HepG2 (cell line): ENCODE measurements around the gene UBE2QL1. TPM values are rescaled to one million over a fixed set of nuclear protein-coding genes. Genes with fewer than 3 reads are reported as not detected.

Source experiments
- ATAC-seq: fragments of 200-7000 bp; cut with Tn5 transposase; 3 replicates; pipeline ENCODE4 v1.9.1; 2020; ENCODE audit warnings: mild to moderate bottlenecking, moderate library complexity
- BruUV-seq: library from RNA; stranded (reverse); fragments of 400-500 nt; replicated peaks from 2 replicates; lab custom pipeline; 2021; lab: Mats Ljungman, UMichigan
- CTCF ChIA-PET: fragments of 300-600 bp; formaldehyde crosslinking; extraction: SDS; loops from one replicate; lab custom pipeline; 2021; ENCODE audit warnings: low total read pairs, inconsistent platforms, low intra/inter-chr PET ratio; lab: Yijun Ruan, JAX
- POLR2A ChIA-PET: fragments of 350-600 bp; sonication (Branson Sonifier 250); formaldehyde crosslinking; loops from one replicate; lab custom pipeline; 2020; ENCODE audit warnings: antibody characterized with exemption, inconsistent platforms; lab: Yijun Ruan, JAX
- DNase-seq: peaks from one replicate; pipeline ENCODE4 v3.0.0-alpha.2; 2015; ENCODE audit warnings: low spot score
- FAIRE-seq: peaks from 3 replicates; lab custom pipeline; 2011; peaks lifted over from hg19 to GRCh38; lab: Jason Lieb, UNC
- H2AFZ ChIP-seq: one replicate; pipeline ENCODE4 v1.6.1; 2011; ENCODE audit warnings: low read length, inconsistent platforms
- H3K27ac ChIP-seq: fragments of 300-600 bp; 3 replicates; pipeline ENCODE4 v1.8.0; 2011; ENCODE audit warnings: mixed run types, mild to moderate bottlenecking, mixed read lengths, low read length, inconsistent platforms; ENCODE audit not compliant: insufficient read depth; ENCODE audit errors: extremely low read length
- H3K27me3 ChIP-seq, 2 experiments: fragments of 200-600 bp in 1 of 2; 2 replicates in 1 of 2; 3 replicates in 1 of 2; pipeline versions ENCODE4 v1.6.0 to v1.8.0; 2011; ENCODE audit warnings: low read length in 2 of 2, mild to moderate bottlenecking in 2 of 2, moderate library complexity in 2 of 2, inconsistent platforms in 1 of 2; ENCODE audit not compliant: insufficient read depth in 2 of 2, control insufficient read depth in 1 of 2
- H3K36me3 ChIP-seq, 2 experiments: fragments of 200-600 bp in 1 of 2; replicated peaks in 1 of 2; 2 replicates in 1 of 2; 3 replicates in 1 of 2; pipeline versions ENCODE4 v1.5.1 to v1.8.0; 2011; ENCODE audit warnings: low read length in 2 of 2, inconsistent platforms in 1 of 2; ENCODE audit not compliant: insufficient read depth in 2 of 2, control insufficient read depth in 1 of 2
- H3K4me1 ChIP-seq: 2 replicates; pipeline ENCODE4 v1.5.1; 2012; ENCODE audit warnings: low read length, inconsistent platforms; ENCODE audit not compliant: insufficient read depth
- H3K4me2 ChIP-seq: 2 replicates; pipeline ENCODE4 v1.6.0; 2011; ENCODE audit warnings: low read depth, low read length, inconsistent platforms
- H3K4me3 ChIP-seq, 3 experiments: fragments of 200-600 bp in 1 of 3; sonication (generic), shearing (Covaris generic) in 1 of 3; replicated peaks in 1 of 3; 2 replicates each; pipeline ENCODE4 v1.5.1; 2011 to 2016; ENCODE audit warnings: low read length in 3 of 3, inconsistent platforms in 2 of 3, low read depth in 2 of 3, mild to moderate bottlenecking in 2 of 3, control low read depth in 1 of 3, mixed read lengths in 1 of 3; ENCODE audit not compliant: insufficient read depth in 1 of 3
- H3K79me2 ChIP-seq: one replicate; pipeline ENCODE4 v1.6.1; 2011; ENCODE audit warnings: low read length, inconsistent platforms; ENCODE audit not compliant: insufficient read depth
- H3K9ac ChIP-seq: 2 replicates; pipeline ENCODE4 v1.6.0; 2011; ENCODE audit warnings: mild to moderate bottlenecking, low read depth, low read length, inconsistent platforms; ENCODE audit not compliant: insufficient read depth
- H3K9me3 ChIP-seq: 2 replicates; pipeline ENCODE4 v1.5.1; 2012; ENCODE audit warnings: mild to moderate bottlenecking, low read length
- H4K20me1 ChIP-seq: 2 replicates; pipeline ENCODE4 v1.6.0; 2011; ENCODE audit warnings: inconsistent platforms, mild to moderate bottlenecking, low read length, moderate library complexity; ENCODE audit not compliant: insufficient read depth
- CCDC6 ChIP-seq: sonication (generic); formaldehyde crosslinking; IDR thresholded peaks from 2 replicates; pipeline ENCODE4 v1.8.1; 2022; ENCODE audit warnings: mild to moderate bottlenecking, missing genetic modification reagents, moderate library complexity
- CENPX ChIP-seq: sonication (generic); formaldehyde crosslinking; IDR thresholded peaks from 2 replicates; pipeline ENCODE4 v1.9.0; 2021; ENCODE audit warnings: mild to moderate bottlenecking, missing genetic modification reagents, moderate library complexity
- CHD4 ChIP-seq: fragments of 200-600 bp; sonication (generic); IDR thresholded peaks from 2 replicates; pipeline ENCODE4 v1.7.0; 2017; ENCODE audit warnings: mild to moderate bottlenecking, low read length, borderline replicate concordance
- NBN ChIP-seq: fragments of 450-650 bp; conservative IDR thresholded peaks from 2 replicates; pipeline ENCODE4 v1.6.1; 2017
- NR2F6 ChIP-seq, 2 experiments: IDR thresholded peaks; 2 replicates each; pipeline ENCODE4 v1.6.1; 2016; ENCODE audit warnings: antibody characterized with exemption in 1 of 2, mild to moderate bottlenecking in 1 of 2
- PITX1 ChIP-seq: sonication (generic); formaldehyde crosslinking; IDR thresholded peaks from 2 replicates; pipeline ENCODE4 v1.5.1; 2020; ENCODE audit warnings: mild to moderate bottlenecking, missing genetic modification reagents
- RFXANK ChIP-seq: IDR thresholded peaks from 2 replicates; pipeline ENCODE4 v1.6.1; 2016
- TAF1 ChIP-seq: sonication (generic); formaldehyde crosslinking; IDR thresholded peaks from 2 replicates; pipeline ENCODE4 v1.4.0; 2020; ENCODE audit warnings: missing genetic modification reagents
- U2AF2 ChIP-seq: fragments of 200-400 bp; formaldehyde crosslinking; IDR thresholded peaks from 2 replicates; pipeline ENCODE4 v1.6.1; 2017; ENCODE audit warnings: low read depth, mild to moderate bottlenecking, low read length
- WGBS: methylation state at CpG from one replicate; pipeline ENCODE4 v1.1.6; 2017; ENCODE audit warnings: low lambda C conversion rate; 5-methylcytosine and 5-hydroxymethylcytosine counted together
- in situ Hi-C: cut with HindIII; loops from 2 replicates; pipeline ENCODE4 v1.10.0; 2017; ENCODE audit warnings: low pct_unique_long_range_greater_than_20kb; ENCODE audit not compliant: extremely low pct_ligation_motif_present
- intact Hi-C: fragments of 100-400 bp; cut with micrococcal nuclease; formaldehyde crosslinking; loops from one replicate; pipeline ENCODE4 v1.10.0; 2022; ENCODE audit not compliant: unreplicated experiment
- polyA plus RNA-seq, 8 experiments: library from polyadenylated mRNA; depleted of rRNA in 3 of 8; stranded (reverse) in 7 of 8; unstranded in 1 of 8; fragments of >200 nt; fragmentation: Illumina TruSeq in 4 of 8; extraction: Trizol in 4 of 8; gene quantifications; 2 replicates each; pipeline versions ENCODE4 v1.2.1 to v1.2.3, GENCODE V29; 2011 to 2016; ENCODE audit warnings: low read depth in 4 of 8, missing spikeins in 1 of 8, mixed read lengths in 1 of 8; ENCODE audit not compliant: insufficient read depth in 1 of 8
- total RNA-seq, 5 experiments: library from RNA; depleted of rRNA; stranded (reverse); fragments of >200 nt; fragmentation: Illumina TruSeq; extraction: Trizol; gene quantifications; 2 replicates each; pipeline ENCODE4 v1.2.3, GENCODE V29; 2016; ENCODE audit warnings: low read depth in 1 of 5
- TF ChIP-seq, protein P1 (sequence below): sonication (generic); formaldehyde crosslinking; IDR thresholded peaks from 2 replicates; pipeline ENCODE4 v1.4.0; 2020; ENCODE audit warnings: missing genetic modification reagents
- TF ChIP-seq, protein P2 (sequence below): IDR thresholded peaks from 2 replicates; pipeline ENCODE4 v1.6.1; 2016; ENCODE audit warnings: missing biosample characterization, missing genetic modification reagents, low read depth

UBE2QL1 gene
- total and polyA plus RNA-seq, 2 of the 13 experiments (the other 11 are each of a cell fraction or from before 2014, with no cell fraction given), result not detected

DNA sequence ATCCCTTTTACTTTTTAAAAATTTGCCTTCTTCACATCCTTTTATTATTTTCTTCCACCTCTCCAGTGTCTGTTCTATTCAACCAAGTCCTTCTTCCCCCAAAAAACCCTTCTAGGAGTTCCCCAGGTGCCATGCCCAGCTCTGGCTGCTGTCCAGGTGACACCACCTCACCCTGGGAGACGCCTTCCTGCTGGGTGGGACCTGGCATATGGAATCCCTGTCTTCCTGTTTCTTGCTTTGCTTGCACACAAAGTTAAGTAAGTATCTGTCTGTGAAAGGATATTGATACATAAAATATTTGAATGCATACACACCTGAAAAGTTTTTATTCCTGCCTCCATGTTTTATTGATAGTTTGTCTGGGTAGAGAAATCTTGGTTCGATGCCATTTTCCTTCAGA lies 47.2 kb upstream of the UBE2QL1 start:
- TF ChIP-seq PITX1 (CRISPR knock-in tag), result no peak
- TF ChIP-seq CENPX, result no peak
- TF ChIP-seq TAF1 (CRISPR knock-in tag), result no peak
- TF ChIP-seq, protein P1, sequence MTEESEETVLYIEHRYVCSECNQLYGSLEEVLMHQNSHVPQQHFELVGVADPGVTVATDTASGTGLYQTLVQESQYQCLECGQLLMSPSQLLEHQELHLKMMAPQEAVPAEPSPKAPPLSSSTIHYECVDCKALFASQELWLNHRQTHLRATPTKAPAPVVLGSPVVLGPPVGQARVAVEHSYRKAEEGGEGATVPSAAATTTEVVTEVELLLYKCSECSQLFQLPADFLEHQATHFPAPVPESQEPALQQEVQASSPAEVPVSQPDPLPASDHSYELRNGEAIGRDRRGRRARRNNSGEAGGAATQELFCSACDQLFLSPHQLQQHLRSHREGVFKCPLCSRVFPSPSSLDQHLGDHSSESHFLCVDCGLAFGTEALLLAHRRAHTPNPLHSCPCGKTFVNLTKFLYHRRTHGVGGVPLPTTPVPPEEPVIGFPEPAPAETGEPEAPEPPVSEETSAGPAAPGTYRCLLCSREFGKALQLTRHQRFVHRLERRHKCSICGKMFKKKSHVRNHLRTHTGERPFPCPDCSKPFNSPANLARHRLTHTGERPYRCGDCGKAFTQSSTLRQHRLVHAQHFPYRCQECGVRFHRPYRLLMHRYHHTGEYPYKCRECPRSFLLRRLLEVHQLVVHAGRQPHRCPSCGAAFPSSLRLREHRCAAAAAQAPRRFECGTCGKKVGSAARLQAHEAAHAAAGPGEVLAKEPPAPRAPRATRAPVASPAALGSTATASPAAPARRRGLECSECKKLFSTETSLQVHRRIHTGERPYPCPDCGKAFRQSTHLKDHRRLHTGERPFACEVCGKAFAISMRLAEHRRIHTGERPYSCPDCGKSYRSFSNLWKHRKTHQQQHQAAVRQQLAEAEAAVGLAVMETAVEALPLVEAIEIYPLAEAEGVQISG (CRISPR knock-in tag), result no peak
- TF ChIP-seq RFXANK (CRISPR knock-in tag), result no peak
- no peak for TF ChIP-seq NBN
- TF ChIP-seq NR2F6 (IDR thresholded peaks at IDR 0.05), result no peak
- TF ChIP-seq NR2F6 (CRISPR knock-in tag; IDR thresholded peaks at IDR 0.05), result no peak
- no peak for TF ChIP-seq CCDC6 (CRISPR knock-in tag)
- no peak for TF ChIP-seq U2AF2
- no peak for TF ChIP-seq CHD4
- TF ChIP-seq, protein P2, sequence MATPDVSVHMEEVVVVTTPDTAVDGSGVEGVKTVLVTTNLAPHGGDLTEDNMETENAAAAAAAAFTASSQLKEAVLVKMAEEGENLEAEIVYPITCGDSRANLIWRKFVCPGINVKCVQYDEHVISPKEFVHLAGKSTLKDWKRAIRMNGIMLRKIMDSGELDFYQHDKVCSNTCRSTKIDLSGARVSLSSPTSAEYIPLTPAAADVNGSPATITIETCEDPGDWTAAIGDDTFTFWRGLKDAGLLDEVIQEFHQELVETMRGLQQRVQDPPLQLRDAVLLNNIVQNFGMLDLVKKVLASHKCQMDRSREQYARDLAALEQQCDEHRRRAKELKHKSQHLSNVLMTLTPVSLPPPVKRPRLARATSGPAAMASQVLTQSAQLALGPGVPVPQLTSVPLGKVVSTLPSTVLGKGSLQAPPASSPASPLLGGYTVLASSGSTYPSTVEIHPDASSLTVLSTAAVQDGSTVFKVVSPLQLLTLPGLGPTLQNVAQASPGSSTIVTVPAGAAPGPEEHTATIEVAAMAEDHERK (CRISPR knock-in tag), result no peak
- intact Hi-C loops, result no loop called here
- Histone ChIP-seq H4K20me1 (no peaks in the 10 kb centered on the region), H3K4me3 (no peak overlapping the region), H3K4me2 (no peak overlapping the region), H3K79me2 (no peaks in the 10 kb centered on the region), H3K4me1 (no peaks in the 10 kb centered on the region), H3K9me3 (no peaks in the 10 kb centered on the region), H3K27me3 (peaks cover 4 to 25% of the 10 kb centered on the region in 2 experiments), H3K36me3 (no peaks in the 10 kb centered on the region), H3K27ac (no peak overlapping the region), H2AFZ (no peak overlapping the region), H3K9ac (no peak overlapping the region)
- BruUV-seq, result no TSS peak
- ATAC-seq (no peak), FAIRE-seq (no peak), DNase-seq (no peak)
- WGBS, result 0% methylated on average over 2 of the region's 2 CpGs
- CTCF ChIA-PET, result no interaction called here
- in situ Hi-C loops, result no loop called here
- POLR2A ChIA-PET, result no interaction called here
